ENCODE data around the gene PSME1. TPM values are rescaled to one million over a fixed set of nuclear protein-coding genes. Genes with fewer than 3 reads are reported as not detected.

Gene PSME1
- total and polyA plus RNA-seq, 4 experiments from 2014 or later: 257 to 1,008 (median 624) TPM

DNA sequence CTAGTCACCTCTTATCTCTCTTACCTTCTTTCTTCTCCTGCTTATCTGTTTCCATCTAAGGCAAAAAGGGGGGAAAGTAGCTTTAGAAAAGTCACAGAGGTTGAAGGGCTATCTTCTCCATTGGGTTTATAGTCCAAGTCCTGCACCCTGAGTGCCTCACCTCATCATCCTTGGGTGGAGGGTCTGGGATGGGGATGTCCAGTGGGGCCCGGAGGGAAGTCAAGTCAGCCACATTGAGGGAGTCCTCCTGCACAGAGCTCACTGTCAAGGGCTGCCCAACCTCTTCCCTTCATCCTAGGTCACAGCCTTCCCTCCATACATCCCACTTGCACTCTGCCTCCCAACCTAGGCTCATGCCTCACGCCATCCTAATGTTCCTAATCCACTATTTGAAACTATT lies 9.2 kb downstream of the PSME1 start:
- H3K36me3 ChIP-seq (ENCODE audit: insufficient read depth, low read length): peaks cover 40% of the 10 kb centered on the region
- intact Hi-C loops (cut with micrococcal nuclease): loop anchor here (10.0 kb wide), 1 partner anchor 50 kb away; the partner anchor contains the start of gene PCK2
- ChIA-PET POLR2A (ENCODE audit: partially characterized antibody) (interaction anchor here (0.6 to 9.5 kb wide), 12 partner anchors 8 to 285 kb away, joined by 3 to 162 read pairs (median 24); partner anchors contain the start of genes CBLN3, CHMP4A, DCAF11 and IPO4), CTCF (ENCODE audit: partially characterized antibody) (interaction anchor here (1.0 to 8.5 kb wide), 6 partner anchors 8 to 163 kb away, joined by 3 to 110 read pairs (median 16); partner anchors contain the start of genes CIDEB, IRF9, PSME1 and TINF2)
- Mint-ChIP-seq H3K27ac (peak overlapping the region in 6 of 7 donors; percentile 17 to 99 (median 98)), H3K27me3 (no peaks in the 10 kb centered on the region), H3K36me3 (peaks cover 18 to 62% of the 10 kb centered on the region in 2 donors), H3K4me1 (peaks cover 35 to 91% (median 54%) of the 10 kb centered on the region in 4 donors), H3K4me3 (peak overlapping the region; percentile 12 to 100 (median 98)), H3K9me3 (no peaks in the 10 kb centered on the region)
- no peaks in the 10 kb centered on the region for H3K9me3 ChIP-seq (ENCODE audit: control insufficient read depth in 1 of 2, low read length in 2 of 2)
- H3K27ac ChIP-seq (ENCODE audit: low read depth, low read length): peak overlapping the region; percentile 92
- peak overlapping the region; percentile 85 to 99 for H3K4me3 ChIP-seq (ENCODE audit: low read length in 2 of 2)
- DNase-seq: no peak
- H3K27me3 ChIP-seq (ENCODE audit: insufficient read depth, low read length): no peaks in the 10 kb centered on the region
- peaks cover 64% of the 10 kb centered on the region for H3K4me1 ChIP-seq (ENCODE audit: insufficient read depth, low read length)

DNA sequence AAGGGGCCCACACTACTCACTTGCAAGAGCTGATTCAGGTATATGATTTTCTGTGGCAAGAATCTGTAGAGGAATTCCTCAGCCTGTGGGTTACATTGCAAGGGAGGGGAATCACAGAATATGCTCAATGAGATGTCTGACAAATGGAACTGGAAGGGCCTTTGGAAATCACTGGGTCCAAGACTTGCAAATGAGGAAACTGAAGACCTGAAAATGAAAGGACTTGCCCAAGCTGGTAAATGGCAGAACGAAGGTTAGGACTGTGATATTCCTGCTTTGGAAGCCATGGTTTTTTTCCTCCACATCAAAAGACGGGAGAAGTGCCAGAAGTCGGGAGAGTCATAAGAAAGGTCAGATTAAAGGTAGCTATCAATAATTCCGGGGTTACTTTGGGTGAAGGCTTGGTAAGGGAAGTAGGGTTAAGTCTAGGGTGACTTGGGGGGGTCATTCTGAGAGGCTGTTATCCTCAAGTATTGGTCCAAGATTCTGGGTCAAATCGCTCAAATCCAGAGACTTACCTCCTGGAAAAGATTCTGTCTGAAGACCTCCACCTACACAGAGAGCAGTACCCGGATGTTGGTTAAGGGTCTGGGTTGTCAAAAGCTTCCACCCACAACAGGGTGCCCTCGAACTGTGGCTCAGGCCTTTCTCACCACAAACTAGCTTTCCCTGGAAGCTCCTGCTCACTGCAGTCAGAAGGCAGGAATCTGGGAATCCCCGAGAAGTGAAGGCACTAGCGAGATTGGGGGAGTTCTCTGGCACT lies 9.9 kb downstream of the PSME1 start:
- POLR2A ChIA-PET (ENCODE audit: partially characterized antibody): interaction anchor here (0.6 to 9.5 kb wide), 27 partner anchors 9 to 1051 kb away, joined by 3 to 162 read pairs (median 10); partner anchors contain the start of genes ACIN1, C14orf119, CBLN3 and CHMP4A
- CTCF ChIA-PET (ENCODE audit: partially characterized antibody): interaction anchor here (1.0 to 8.5 kb wide), 13 partner anchors 9 to 285 kb away, joined by 3 to 110 read pairs (median 5); partner anchors contain the start of genes CIDEB, DCAF11, IRF9 and MDP1
- peak overlapping the region; percentile 92 for H3K27ac ChIP-seq (ENCODE audit: low read depth, low read length)
- Mint-ChIP-seq H3K27me3 (no peaks in the 10 kb centered on the region), H3K27ac (peak overlapping the region; percentile 95 to 99 (median 98)), H3K36me3 (peaks cover 24 to 65% of the 10 kb centered on the region in 2 donors), H3K4me3 (peak overlapping the region; percentile 97 to 100 (median 98)), H3K4me1 (peaks cover 35 to 91% (median 55%) of the 10 kb centered on the region in 4 donors), H3K9me3 (no peaks in the 10 kb centered on the region)
- DNase-seq: no peak
- intact Hi-C loops (cut with micrococcal nuclease): loop anchor here (2.0 to 10.0 kb wide), 4 partner anchors 51 to 677 kb away; partner anchors contain the start of genes CHMP4A, NGDN, PCK2 and TINF2
- H3K4me3 ChIP-seq (ENCODE audit: low read length in 2 of 2): peak overlapping the region; percentile 85 to 99
- H3K36me3 ChIP-seq (ENCODE audit: insufficient read depth, low read length): peaks cover 47% of the 10 kb centered on the region
- no peaks in the 10 kb centered on the region for H3K27me3 ChIP-seq (ENCODE audit: insufficient read depth, low read length)
- H3K9me3 ChIP-seq (ENCODE audit: control insufficient read depth in 1 of 2, low read length in 2 of 2): no peaks in the 10 kb centered on the region
- peaks cover 67% of the 10 kb centered on the region for H3K4me1 ChIP-seq (ENCODE audit: insufficient read depth, low read length)

DNA sequence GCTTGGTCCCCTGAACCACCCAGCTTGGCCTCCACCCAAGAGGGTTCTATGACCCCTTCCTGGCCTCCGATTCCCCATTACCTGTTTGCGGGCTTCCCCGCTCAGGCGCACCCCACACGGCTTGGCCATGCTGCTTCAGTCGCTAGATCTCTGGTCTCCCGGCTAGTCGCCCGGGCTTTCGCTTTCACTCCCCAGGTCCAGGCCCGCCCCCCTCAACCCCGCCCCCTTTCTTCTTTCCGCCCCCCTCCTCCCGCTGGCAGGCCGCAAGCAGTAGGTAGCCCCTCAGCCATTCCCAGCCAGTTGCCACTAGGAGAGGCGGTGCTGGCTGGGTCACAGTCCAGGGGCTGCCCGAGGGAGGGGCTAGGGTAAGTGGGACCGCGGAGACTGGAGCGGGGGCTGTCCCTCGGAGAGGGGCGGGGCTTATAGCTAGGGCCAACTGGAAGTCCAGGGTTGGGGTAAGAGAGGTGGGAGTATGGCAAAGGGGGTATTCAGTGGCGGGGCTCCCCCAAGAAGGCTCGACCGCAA lies 10.5 kb downstream of the PSME1 start, which contains the start of gene PSME2:
PSME2 (minus strand) TSS at position 158 of the 525 bp plus-strand sequence; CDS start at position 129, 29 bp downstream.
- CTCF ChIA-PET (ENCODE audit: partially characterized antibody): interaction anchor here (1.3 to 8.5 kb wide), 12 partner anchors 9 to 285 kb away, joined by 3 to 110 read pairs (median 6); partner anchors contain the start of genes CIDEB, DCAF11, IRF9 and MDP1
- H3K27me3 ChIP-seq (ENCODE audit: insufficient read depth, low read length): no peaks in the 10 kb centered on the region
- Mint-ChIP-seq H3K4me1 (peaks cover 35 to 87% (median 56%) of the 10 kb centered on the region in 4 donors), H3K27ac (peak within 1 kb of the TSS; percentile 95 to 99 (median 98)), H3K36me3 (peaks cover 27 to 65% of the 10 kb centered on the region in 2 donors), H3K27me3 (no peaks in the 10 kb centered on the region), H3K4me3 (peak within 1 kb of the TSS; percentile 97 to 100 (median 98)), H3K9me3 (no peaks in the 10 kb centered on the region)
- POLR2A ChIA-PET (ENCODE audit: partially characterized antibody): interaction anchor here (0.6 to 9.5 kb wide), 32 partner anchors 9 to 1276 kb away, joined by 3 to 162 read pairs (median 5); partner anchors contain the start of genes ACIN1, C14orf119, CARMIL3 and CBLN3
- peak within 1 kb of the TSS; percentile 92 for H3K27ac ChIP-seq (ENCODE audit: low read depth, low read length)
- peak; percentile 81 to 92 (median 84) for DNase-seq
- intact Hi-C loops (cut with micrococcal nuclease): loop anchor here (2.0 to 10.0 kb wide), 4 partner anchors 52 to 678 kb away; partner anchors contain the start of genes CHMP4A, NGDN, PCK2 and TINF2
- peaks cover 53% of the 10 kb centered on the region for H3K36me3 ChIP-seq (ENCODE audit: insufficient read depth, low read length)
- peak within 1 kb of the TSS; percentile 85 to 99 for H3K4me3 ChIP-seq (ENCODE audit: low read length in 2 of 2)
- peaks cover 67% of the 10 kb centered on the region for H3K4me1 ChIP-seq (ENCODE audit: insufficient read depth, low read length)
- H3K9me3 ChIP-seq (ENCODE audit: control insufficient read depth in 1 of 2, low read length in 2 of 2): no peaks in the 10 kb centered on the region

DNA sequence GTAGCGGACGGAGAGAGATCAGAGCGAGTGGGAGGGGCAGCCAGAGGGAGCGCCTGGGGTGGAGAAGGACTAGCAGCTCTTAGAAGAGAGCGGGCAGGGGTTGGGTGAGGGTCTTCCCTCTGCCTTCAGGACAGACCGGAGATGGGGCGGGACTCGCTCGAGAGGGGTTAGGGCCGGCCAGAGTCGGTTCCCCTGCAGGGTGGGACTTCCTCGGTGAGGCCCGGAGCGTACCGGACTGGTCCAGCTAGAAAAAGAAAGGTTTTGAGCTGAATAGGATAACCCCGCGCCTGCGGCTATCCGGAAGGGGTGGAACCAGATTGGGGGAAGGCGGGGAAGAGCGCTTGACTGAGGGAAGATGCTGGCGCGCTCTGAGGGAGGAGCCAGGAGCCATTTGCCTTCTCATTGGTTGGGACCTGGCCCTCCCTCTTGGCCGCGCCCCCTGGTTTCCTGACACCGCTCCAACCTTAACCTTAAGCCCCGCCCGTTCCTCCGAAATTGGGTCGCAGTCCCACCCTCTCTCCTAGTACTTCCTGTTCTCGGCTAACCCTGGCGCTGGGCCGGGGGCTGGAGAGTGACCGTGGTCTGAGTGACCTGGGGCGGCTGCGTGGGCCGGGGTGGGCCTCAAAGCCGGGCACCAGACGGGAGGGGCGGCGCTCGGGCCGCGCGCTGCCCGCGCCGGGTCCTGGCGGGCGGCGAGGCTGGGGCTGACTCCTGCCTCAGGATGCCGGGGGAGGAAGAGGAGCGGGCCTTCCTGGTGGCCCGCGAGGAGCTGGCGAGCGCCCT lies 11.2 kb downstream of the PSME1 start, which contains the start of gene RNF31:
RNF31 (plus strand) TSS at position 521 of the 783 bp plus-strand sequence; CDS start at position 722, 201 bp downstream.
- H3K4me1 Mint-ChIP-seq: peaks cover 32 to 80% (median 54%) of the 10 kb centered on the region in 4 donors
- Histone ChIP-seq H3K27ac (ENCODE audit: low read depth, low read length) (peak within 1 kb of the TSS; percentile 92), H3K27me3 (ENCODE audit: insufficient read depth, low read length) (no peaks in the 10 kb centered on the region), H3K4me3 (ENCODE audit: low read length in 2 of 2) (peak within 1 kb of the TSS; percentile 85 to 99), H3K36me3 (ENCODE audit: insufficient read depth, low read length) (peaks cover 59% of the 10 kb centered on the region), H3K4me1 (ENCODE audit: insufficient read depth, low read length) (peaks cover 63% of the 10 kb centered on the region), H3K9me3 (ENCODE audit: control insufficient read depth in 1 of 2, low read length in 2 of 2) (no peaks in the 10 kb centered on the region)
- intact Hi-C loops (cut with micrococcal nuclease): loop anchor here (1.0 to 10.0 kb wide), 8 partner anchors 11 to 678 kb away; partner anchors contain the start of genes CHMP4A, DCAF11, IPO4 and IRF9
- H3K27ac Mint-ChIP-seq: peak within 1 kb of the TSS; percentile 95 to 99 (median 98)
- CTCF ChIA-PET (ENCODE audit: partially characterized antibody): interaction anchor here (0.9 to 8.5 kb wide), 14 partner anchors 8 to 284 kb away, joined by 3 to 110 read pairs (median 4); partner anchors contain the start of genes CIDEB, DCAF11, IPO4 and IRF9
- H3K9me3 Mint-ChIP-seq: no peaks in the 10 kb centered on the region
- peak within 1 kb of the TSS; percentile 97 to 100 (median 98) for H3K4me3 Mint-ChIP-seq
- H3K36me3 Mint-ChIP-seq: peaks cover 31 to 64% of the 10 kb centered on the region in 2 donors
- peak; percentile 95 to 99 (median 97) for DNase-seq
- POLR2A ChIA-PET (ENCODE audit: partially characterized antibody): interaction anchor here (0.6 to 9.5 kb wide), 31 partner anchors 10 to 1276 kb away, joined by 3 to 162 read pairs (median 5); partner anchors contain the start of genes ACIN1, C14orf119, CARMIL3 and CBLN3
- H3K27me3 Mint-ChIP-seq: no peaks in the 10 kb centered on the region

DNA sequence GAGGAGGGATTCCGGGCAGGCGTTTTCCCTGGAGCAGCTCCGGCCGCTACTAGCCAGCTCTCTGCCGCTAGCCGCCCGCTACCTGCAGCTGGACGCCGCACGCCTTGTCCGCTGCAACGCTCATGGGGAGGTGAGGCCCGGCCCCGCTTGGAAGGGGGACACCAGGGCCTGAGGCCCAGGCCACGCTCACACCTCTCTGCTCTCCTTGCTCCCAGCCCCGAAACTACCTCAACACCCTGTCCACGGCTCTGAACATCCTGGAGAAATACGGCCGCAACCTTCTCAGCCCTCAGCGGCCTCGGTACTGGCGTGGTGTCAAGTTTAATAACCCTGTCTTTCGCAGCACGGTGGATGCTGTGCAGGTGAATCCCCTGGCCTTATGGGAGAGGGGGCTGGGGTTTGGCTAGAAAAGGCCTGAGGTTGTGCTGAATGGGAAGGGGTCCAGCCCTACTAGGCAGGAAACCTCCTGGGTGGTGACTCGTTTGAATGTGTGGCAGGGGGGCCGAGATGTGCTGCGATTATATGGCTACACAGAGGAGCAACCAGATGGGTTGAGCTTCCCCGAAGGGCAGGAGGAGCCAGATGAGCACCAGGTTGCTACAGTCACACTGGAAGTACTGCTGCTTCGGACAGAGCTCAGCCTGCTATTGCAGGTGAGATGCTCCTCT lies 11.9 kb downstream of the PSME1 start:
- DNase-seq: no peak

More for the DNA sequence above, 11.9 kb downstream of the PSME1 start:
- peak overlapping the region; percentile 91 to 99 (median 97) for H3K4me3 Mint-ChIP-seq
- CTCF ChIA-PET (ENCODE audit: partially characterized antibody): interaction anchor here (0.9 to 8.5 kb wide), 6 partner anchors 12 to 186 kb away, joined by 3 to 110 read pairs (median 6); partner anchors contain the start of genes DCAF11, IPO4, IRF9 and NRL
- POLR2A ChIA-PET (ENCODE audit: partially characterized antibody): interaction anchor here (1.1 to 9.5 kb wide), 19 partner anchors 11 to 283 kb away, joined by 3 to 162 read pairs (median 12); partner anchors contain the start of genes CBLN3, CHMP4A, DCAF11 and IPO4
- intact Hi-C loops (cut with micrococcal nuclease): loop anchor here (1.0 to 10.0 kb wide), 8 partner anchors 12 to 679 kb away; partner anchors contain the start of genes CHMP4A, DCAF11, IPO4 and IRF9
- no peaks in the 10 kb centered on the region for H3K27me3 ChIP-seq (ENCODE audit: insufficient read depth, low read length)
- no peaks in the 10 kb centered on the region for H3K27me3 Mint-ChIP-seq
- H3K9me3 ChIP-seq (ENCODE audit: control insufficient read depth in 1 of 2, low read length in 2 of 2): no peaks in the 10 kb centered on the region
- H3K36me3 Mint-ChIP-seq: peaks cover 31 to 66% of the 10 kb centered on the region in 2 donors
- peak overlapping the region; percentile 83 to 98 (median 90) for H3K27ac Mint-ChIP-seq
- peaks cover 56% of the 10 kb centered on the region for H3K36me3 ChIP-seq (ENCODE audit: insufficient read depth, low read length)
- no peaks in the 10 kb centered on the region for H3K9me3 Mint-ChIP-seq
- H3K4me1 Mint-ChIP-seq: peaks cover 29 to 77% (median 50%) of the 10 kb centered on the region in 4 donors
- peaks cover 56% of the 10 kb centered on the region for H3K4me1 ChIP-seq (ENCODE audit: insufficient read depth, low read length)
- peak overlapping the region; percentile 73 to 99 for H3K4me3 ChIP-seq (ENCODE audit: low read length in 2 of 2)
- H3K27ac ChIP-seq (ENCODE audit: low read depth, low read length): peak overlapping the region; percentile 92
